Fibroblast of mammary gland (primary cell): ENCODE measurements around the gene TMEM232.

Source experiments
- DNase-seq: peaks from one replicate; pipeline ENCODE4 v3.0.0-alpha.2; 2010; ENCODE audit warnings: low read depth
- H3K4me3 ChIP-seq: 2 replicates; pipeline ENCODE4 v1.5.1; 2011; ENCODE audit warnings: low read depth, mild to moderate bottlenecking, low read length, moderate library complexity; ENCODE audit not compliant: control insufficient read depth
- TF ChIP-seq, protein P1 (sequence below): conservative IDR thresholded peaks from 2 replicates; pipeline ENCODE4 v1.5.1; 2011; ENCODE audit warnings: low read depth, low read length, inconsistent platforms; ENCODE audit not compliant: control insufficient read depth, insufficient read depth

TMEM232 gene

DNA sequence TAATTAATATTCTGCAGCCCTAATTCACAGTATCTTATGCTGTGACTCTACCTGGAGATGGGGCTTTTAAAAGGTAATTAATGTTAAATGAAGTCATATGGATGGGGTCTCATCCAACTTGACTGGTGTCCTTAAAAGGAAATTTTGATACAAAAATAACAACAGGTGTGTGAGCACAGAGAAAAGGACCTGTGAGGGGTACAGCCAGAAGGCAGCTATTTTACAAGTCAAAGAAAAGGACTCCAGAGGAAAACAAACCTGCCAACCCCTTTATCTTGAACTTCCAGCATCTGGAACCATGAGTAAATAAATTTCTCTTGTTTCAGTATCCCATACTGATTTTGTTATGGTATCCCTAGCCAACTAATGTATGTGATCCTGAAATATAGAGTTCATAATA is 250.3 kb downstream of the TMEM232 start:
- TF ChIP-seq, protein P1, sequence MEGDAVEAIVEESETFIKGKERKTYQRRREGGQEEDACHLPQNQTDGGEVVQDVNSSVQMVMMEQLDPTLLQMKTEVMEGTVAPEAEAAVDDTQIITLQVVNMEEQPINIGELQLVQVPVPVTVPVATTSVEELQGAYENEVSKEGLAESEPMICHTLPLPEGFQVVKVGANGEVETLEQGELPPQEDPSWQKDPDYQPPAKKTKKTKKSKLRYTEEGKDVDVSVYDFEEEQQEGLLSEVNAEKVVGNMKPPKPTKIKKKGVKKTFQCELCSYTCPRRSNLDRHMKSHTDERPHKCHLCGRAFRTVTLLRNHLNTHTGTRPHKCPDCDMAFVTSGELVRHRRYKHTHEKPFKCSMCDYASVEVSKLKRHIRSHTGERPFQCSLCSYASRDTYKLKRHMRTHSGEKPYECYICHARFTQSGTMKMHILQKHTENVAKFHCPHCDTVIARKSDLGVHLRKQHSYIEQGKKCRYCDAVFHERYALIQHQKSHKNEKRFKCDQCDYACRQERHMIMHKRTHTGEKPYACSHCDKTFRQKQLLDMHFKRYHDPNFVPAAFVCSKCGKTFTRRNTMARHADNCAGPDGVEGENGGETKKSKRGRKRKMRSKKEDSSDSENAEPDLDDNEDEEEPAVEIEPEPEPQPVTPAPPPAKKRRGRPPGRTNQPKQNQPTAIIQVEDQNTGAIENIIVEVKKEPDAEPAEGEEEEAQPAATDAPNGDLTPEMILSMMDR, result no peak
- H3K4me3 ChIP-seq, result no peak overlapping the region
- DNase-seq, result no peak

DNA sequence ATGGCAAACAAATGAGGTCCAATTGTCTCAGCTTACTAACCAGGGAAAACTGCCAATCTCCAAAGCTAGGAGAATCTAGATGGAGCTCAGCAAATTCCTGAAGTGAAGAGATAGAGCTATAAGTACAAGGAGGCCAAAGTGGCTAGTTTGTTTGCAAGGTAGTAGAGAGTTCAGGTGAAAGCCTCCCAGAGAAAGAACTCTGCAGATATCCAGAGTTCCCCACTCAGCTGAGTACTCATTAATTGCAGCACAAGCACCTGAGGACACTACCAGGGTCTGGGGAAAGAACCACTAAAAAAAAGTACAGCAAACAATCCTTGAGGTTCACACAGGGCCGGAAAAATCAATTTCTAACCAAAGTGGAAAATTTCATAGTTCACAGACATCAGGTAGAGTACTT is 250.9 kb downstream of the TMEM232 start:
- H3K4me3 ChIP-seq, result no peak overlapping the region
- no peak for DNase-seq
- TF ChIP-seq, protein P1, result no peak

DNA sequence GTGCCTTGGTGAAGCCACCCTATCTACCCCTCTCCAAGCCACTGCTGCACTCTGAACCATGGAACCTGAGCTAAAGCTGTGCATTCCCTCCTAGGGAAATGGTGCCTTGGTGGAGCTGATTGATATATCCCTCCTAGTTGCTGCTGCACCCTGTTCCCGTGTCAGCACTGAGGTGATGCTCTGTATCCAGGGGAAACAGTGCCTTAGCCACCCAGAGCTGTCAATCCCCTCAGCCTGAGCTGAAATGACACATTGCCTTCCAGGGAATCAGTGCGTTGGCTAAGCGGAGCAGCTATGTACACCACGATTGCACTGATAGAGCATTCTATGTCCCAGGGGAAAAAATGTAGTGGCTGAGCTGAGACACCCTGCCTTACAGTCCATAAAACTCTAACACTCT is 257.0 kb downstream of the TMEM232 start:
- TF ChIP-seq, protein P1, result no peak
- H3K4me3 ChIP-seq, result no peak overlapping the region

DNA sequence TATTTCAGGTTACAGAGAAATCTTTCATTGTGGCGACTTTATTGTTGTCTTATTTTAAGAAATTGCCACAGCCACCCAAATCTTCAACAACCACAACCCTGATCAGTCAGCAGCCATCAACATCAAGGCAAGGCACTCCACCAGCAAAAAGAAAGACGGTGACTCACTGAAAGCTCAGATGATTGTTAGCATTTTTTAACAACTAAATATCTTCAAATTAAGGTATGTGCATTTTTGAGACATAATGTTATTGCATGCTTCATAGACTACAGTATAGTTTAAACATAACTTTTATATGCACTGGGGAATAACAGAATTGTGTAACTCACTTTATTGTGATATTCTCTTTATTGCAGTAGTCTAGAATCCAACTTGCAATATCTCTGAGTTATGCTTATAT is 263.4 kb downstream of the TMEM232 start:
- TF ChIP-seq, protein P1, result no peak
- DNase-seq, result no peak

More for the DNA sequence above, 257.0 kb downstream of the TMEM232 start:
- DNase-seq, result no peak

DNA sequence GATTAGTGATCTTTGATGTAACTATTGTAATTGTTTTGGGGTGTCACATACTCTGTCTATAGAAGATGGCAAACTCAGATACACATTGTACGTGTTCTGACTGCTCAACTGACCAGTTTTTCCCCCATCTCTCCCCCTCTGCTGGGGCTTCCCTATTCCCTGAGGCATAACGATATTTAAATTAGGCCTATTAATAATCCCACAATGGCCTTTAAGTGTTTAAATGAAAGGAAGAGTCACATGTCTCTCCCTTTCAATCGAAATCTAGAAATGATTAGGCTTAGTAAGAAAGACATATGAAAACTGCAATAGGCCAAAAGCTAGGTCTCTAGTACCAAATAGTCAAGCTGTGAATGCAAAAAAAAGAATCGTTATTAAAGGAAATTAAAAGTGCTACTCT is 265.6 kb downstream of the TMEM232 start:
- no peak overlapping the region for H3K4me3 ChIP-seq
- DNase-seq, result no peak
- TF ChIP-seq, protein P1, result no peak

More for the DNA sequence above, 263.4 kb downstream of the TMEM232 start:
- H3K4me3 ChIP-seq, result no peak overlapping the region

DNA sequence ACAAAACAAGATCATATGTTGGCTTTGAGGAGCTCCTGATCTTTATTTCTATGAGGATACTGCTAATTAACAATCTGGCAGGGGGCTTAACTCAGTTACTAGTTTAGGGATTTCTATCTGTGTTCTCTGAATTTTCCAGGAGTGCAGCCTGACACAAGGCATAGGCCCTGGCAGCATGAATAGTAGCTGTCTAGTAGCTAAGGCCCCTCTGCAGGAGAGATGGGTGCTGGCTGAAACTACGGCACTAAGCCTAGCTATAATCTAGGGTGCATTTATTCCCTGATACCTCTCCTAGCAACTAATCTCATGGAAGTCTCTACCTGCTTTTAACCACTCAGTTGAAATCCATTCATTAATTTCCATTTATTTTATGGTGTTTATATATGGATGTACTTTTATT is 268.2 kb downstream of the TMEM232 start:
- TF ChIP-seq, protein P1, result no peak
- H3K4me3 ChIP-seq, result no peak overlapping the region
- no peak for DNase-seq

DNA sequence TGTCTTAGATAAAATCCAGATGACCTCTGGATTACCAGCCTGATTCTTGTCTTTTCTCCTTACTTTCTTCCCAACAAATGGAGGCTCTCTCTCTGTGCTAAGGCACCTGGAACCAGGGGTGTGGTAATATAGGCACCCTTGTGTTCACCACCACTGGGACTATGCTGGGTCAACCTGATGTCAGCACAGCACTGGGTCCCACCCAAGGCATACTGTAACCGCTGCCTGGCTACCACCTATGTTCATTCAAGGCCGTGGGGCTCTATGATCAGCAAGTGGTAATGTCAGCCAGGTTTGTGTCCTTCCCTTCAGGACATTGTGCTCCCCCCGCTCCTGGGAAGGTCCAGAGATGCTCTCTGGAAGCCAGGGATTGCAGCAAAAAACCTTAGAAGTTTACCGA is 283.6 kb downstream of the TMEM232 start:
- H3K4me3 ChIP-seq, result no peak overlapping the region
- TF ChIP-seq, protein P1, result no peak
- no peak for DNase-seq
